Liver (tissue), 3 donors: Measurements from ENCODE around the gene COG2.

Source experiments
- CTCF ChIP-seq: fragments of 150-350 bp; IDR thresholded peaks from 2 replicates; pipeline ENCODE4 v1.5.1; 2017; ENCODE audit warnings: improper control_type of control experiment, low read depth, low read length; ENCODE audit not compliant: missing input control
- GABPA ChIP-seq, 2 donors: IDR thresholded peaks in 1 of 2; conservative IDR thresholded peaks in 1 of 2; 2 replicates each; pipeline ENCODE4 v1.6.1; 2016; ENCODE audit warnings: antibody characterized with exemption in 2 of 2, mild to moderate bottlenecking in 1 of 2, moderate library complexity in 1 of 2
- JUND ChIP-seq, 2 donors: IDR thresholded peaks; 2 replicates each; pipeline ENCODE4 v1.6.1; 2016; ENCODE audit warnings: antibody characterized with exemption in 2 of 2
- SP1 ChIP-seq: IDR thresholded peaks from 2 replicates; pipeline ENCODE4 v1.6.1; 2018; ENCODE audit warnings: antibody characterized with exemption, mild to moderate bottlenecking
- TAF1 ChIP-seq: conservative IDR thresholded peaks from 2 replicates; pipeline ENCODE4 v1.6.1; 2016; ENCODE audit warnings: antibody characterized with exemption, mild to moderate bottlenecking
- donor health status: healthy.
- donor health status: healthy.

- TF ChIP-seq CTCF (peak; percentile 98), TAF1 (peak; percentile 70), GABPA (IDR thresholded peaks at IDR 0.05 in 1 of 2, conservative IDR thresholded peaks at IDR 0.05 in 1 of 2) (peak in 1 of 2 donors; percentile 63), JUND (IDR thresholded peaks at IDR 0.05) (no peak), SP1 (peak; percentile 28)
Measured at GRCh38 chr1:230642263-230642959, at the start of gene COG2.
